Endothelial cell of umbilical vein (primary cell): ENCODE results near the gene ANXA8L1. TPM values are rescaled to one million over a fixed set of nuclear protein-coding genes. Genes with fewer than 3 reads are reported as not detected.

ENCODE experiments used
- BruUV-seq: library from RNA; stranded (reverse); fragments of 400-500 nt; replicated peaks from 2 replicates; lab custom pipeline; 2021; lab: Mats Ljungman, UMichigan
- CTCF ChIA-PET: fragments of 300-600, 350-600 bp; sonication (Branson Sonifier 250); formaldehyde crosslinking; loops from one replicate; lab custom pipeline; 2021; ENCODE audit warnings: antibody characterized with exemption, inconsistent platforms; lab: Charles Lee
- POLR2A ChIA-PET: fragments of 300-600, 350-600 bp; sonication (Branson Sonifier 250); formaldehyde crosslinking; loops from one replicate; lab custom pipeline; 2021; ENCODE audit warnings: antibody characterized with exemption, inconsistent platforms; lab: Charles Lee
- DNase-seq: peaks from one replicate; pipeline ENCODE4 v3.0.0-alpha.2; 2011; ENCODE audit warnings: low read depth, low spot score
- FAIRE-seq: peaks from 2 replicates; lab custom pipeline; 2011; peaks lifted over from hg19 to GRCh38; lab: Jason Lieb, UNC
- H2AFZ ChIP-seq: 2 replicates; pipeline ENCODE4 v1.6.0; 2012; ENCODE audit warnings: low read depth, low read length, control low read depth, inconsistent platforms
- H3K27ac ChIP-seq: 2 replicates; pipeline ENCODE4 v1.5.1; 2011; ENCODE audit warnings: low read depth, mild to moderate bottlenecking, control low read depth, low read length, moderate library complexity; ENCODE audit not compliant: insufficient read depth
- H3K27me3 ChIP-seq, 2 experiments: 2 replicates each; pipeline versions ENCODE4 v1.6.0 to v1.6.1; 2011; ENCODE audit warnings: low read length in 2 of 2, mixed read lengths in 1 of 2; ENCODE audit not compliant: control insufficient read depth in 2 of 2, insufficient read depth in 2 of 2
- H3K36me3 ChIP-seq, 2 experiments: 2 replicates in 1 of 2; 3 replicates in 1 of 2; pipeline ENCODE4 v1.5.1; 2011; ENCODE audit warnings: low read length in 2 of 2, mild to moderate bottlenecking in 1 of 2, moderate library complexity in 1 of 2; ENCODE audit not compliant: control insufficient read depth in 2 of 2, insufficient read depth in 2 of 2; ENCODE audit errors: extremely low read depth in 1 of 2
- H3K4me1 ChIP-seq: 3 replicates; pipeline ENCODE4 v1.5.1; 2011; ENCODE audit warnings: mild to moderate bottlenecking, low read length; ENCODE audit not compliant: control insufficient read depth, insufficient read depth; ENCODE audit errors: extremely low read depth
- H3K4me2 ChIP-seq: 2 replicates; pipeline ENCODE4 v1.6.1; 2011; ENCODE audit warnings: low read length, control low read depth, mixed read lengths; ENCODE audit not compliant: insufficient read depth
- H3K4me3 ChIP-seq, 3 experiments: fragments of 200-600 bp in 1 of 3; sonication (generic), shearing (Covaris generic) in 1 of 3; replicated peaks in 1 of 3; 2 replicates each; pipeline ENCODE4 v1.5.1; 2011 to 2016; ENCODE audit warnings: control low read depth in 3 of 3, low read length in 3 of 3, mild to moderate bottlenecking in 2 of 3, inconsistent platforms in 1 of 3, low read depth in 1 of 3, moderate library complexity in 1 of 3; ENCODE audit not compliant: insufficient read depth in 1 of 3
- H3K79me2 ChIP-seq: 2 replicates; pipeline ENCODE4 v1.6.0; 2012; ENCODE audit warnings: low read length, inconsistent platforms; ENCODE audit not compliant: control insufficient read depth, insufficient read depth
- H3K9ac ChIP-seq: replicated peaks from 2 replicates; pipeline ENCODE3; 2011; ENCODE audit warnings: low read length, control low read depth; ENCODE audit not compliant: insufficient read depth; ENCODE audit errors: extremely low read depth
- H3K9me1 ChIP-seq: replicated peaks from 3 replicates; pipeline ENCODE4 v1.6.0; 2011; ENCODE audit warnings: mild to moderate bottlenecking, low read length; ENCODE audit not compliant: control insufficient read depth, insufficient read depth; ENCODE audit errors: extremely low read depth
- H3K9me3 ChIP-seq: replicated peaks from 2 replicates; pipeline ENCODE4 v1.5.1; 2012; ENCODE audit warnings: low read length, inconsistent platforms; ENCODE audit not compliant: control insufficient read depth, insufficient read depth
- H4K20me1 ChIP-seq: replicated peaks from 2 replicates; pipeline ENCODE3; 2011; ENCODE audit warnings: mild to moderate bottlenecking, low read length; ENCODE audit not compliant: control insufficient read depth, insufficient read depth; ENCODE audit errors: extremely low read depth
- EZH2 ChIP-seq: IDR thresholded peaks from 2 replicates; pipeline ENCODE4 v1.6.1; 2012; ENCODE audit warnings: borderline replicate concordance, low read depth, mild to moderate bottlenecking, moderate library complexity, low read length, inconsistent platforms; ENCODE audit not compliant: severe bottlenecking
- FOS ChIP-seq: IDR thresholded peaks from 2 replicates; pipeline ENCODE4 v1.6.1; 2011; ENCODE audit warnings: mild to moderate bottlenecking, low read length, moderate library complexity, borderline replicate concordance; ENCODE audit not compliant: insufficient read depth
- GATA2 ChIP-seq: IDR thresholded peaks from 2 replicates; pipeline ENCODE4 v1.7.0; 2011; ENCODE audit warnings: low read depth, mild to moderate bottlenecking, moderate library complexity, mixed read lengths, low read length; ENCODE audit not compliant: insufficient read length, insufficient read depth
- JUN ChIP-seq: IDR thresholded peaks from 2 replicates; pipeline ENCODE4 v1.6.1; 2011; ENCODE audit warnings: borderline replicate concordance, low read depth; ENCODE audit not compliant: insufficient read length, insufficient read depth
- MYC ChIP-seq: IDR thresholded peaks from one replicate; pipeline ENCODE4 v1.6.1; 2011; ENCODE audit warnings: mild to moderate bottlenecking, low read depth, low read length
- POLR2A ChIP-seq: IDR thresholded peaks from 2 replicates; pipeline ENCODE4 v1.6.1; 2012; ENCODE audit warnings: low read depth, mild to moderate bottlenecking, control low read depth, low read length
- POLR2AphosphoS5 ChIP-seq: IDR thresholded peaks from 2 replicates; pipeline ENCODE4 v1.6.1; 2012; ENCODE audit warnings: low read depth, mild to moderate bottlenecking, control low read depth, low read length, moderate library complexity; ENCODE audit not compliant: insufficient read depth
- dilution Hi-C: fragments of 300-500 bp; cut with MboI; formaldehyde crosslinking; loops from one replicate; pipeline ENCODE4 v1.15.0; 2019; ENCODE audit warnings: low sequenced_read_pairs; ENCODE audit not compliant: extremely low pct_ligation_motif_present
- intact Hi-C: fragments of 100-400 bp; cut with micrococcal nuclease; formaldehyde crosslinking; loops from one replicate; pipeline ENCODE4 v1.10.0; 2022
- polyA plus RNA-seq, 4 experiments: library from polyadenylated mRNA; depleted of rRNA in 3 of 4; stranded (reverse) in 3 of 4; unstranded in 1 of 4; fragments of >200 nt; gene quantifications; 2 replicates each; pipeline versions ENCODE4 v1.2.1 to v1.2.3, GENCODE V29; 2011 to 2012; ENCODE audit warnings: missing spikeins in 1 of 4
- total RNA-seq: library from RNA; stranded (reverse); gene quantifications from 2 replicates; pipeline ENCODE4 v1.2.3, GENCODE V29; 2021
- TF ChIP-seq, protein P1 (sequence below): IDR thresholded peaks from 2 replicates; pipeline ENCODE4 v1.6.1; 2011; ENCODE audit not compliant: insufficient read depth, insufficient read length
- TF ChIP-seq, protein P2 (sequence below), 2 donors: IDR thresholded peaks; 1 replicate in 1 of 2; 2 replicates in 1 of 2; pipeline ENCODE4 v1.5.1; 2011; ENCODE audit warnings: low read length in 2 of 2, mild to moderate bottlenecking in 2 of 2, moderate library complexity in 2 of 2, control low read depth in 1 of 2, inconsistent platforms in 1 of 2, low read depth in 1 of 2; ENCODE audit not compliant: insufficient read depth in 1 of 2; ENCODE audit errors: extremely low read depth in 1 of 2

ANXA8L1 gene
- total and polyA plus RNA-seq, 2 donors (not counting 3 experiments of a cell fraction or from before 2014, with no cell fraction given): not detected

DNA sequence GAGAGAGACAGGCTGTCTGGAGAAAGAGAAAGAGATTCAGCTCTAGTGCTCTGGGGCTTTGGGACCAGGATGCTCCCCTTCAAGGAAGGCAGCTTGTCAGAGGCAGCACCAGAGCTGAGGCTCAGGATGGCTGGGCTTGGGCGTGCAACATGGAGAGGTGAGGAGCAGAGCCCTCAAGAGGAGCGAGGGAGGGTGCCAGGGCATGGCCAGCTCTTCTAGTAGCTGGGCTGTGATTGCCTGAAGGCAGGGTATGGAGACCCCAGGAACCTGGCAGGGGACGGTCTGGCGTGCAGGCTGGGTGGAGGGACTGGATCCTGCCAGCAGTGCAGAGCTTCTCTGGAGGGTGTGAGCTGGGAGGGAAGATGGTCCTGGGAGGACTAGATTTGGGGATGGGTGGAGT, 48.6 kb upstream of the ANXA8L1 start:
- no peak for FAIRE-seq
- ChIA-PET CTCF (no interaction called here), POLR2A (no interaction called here)
- no peaks in the 10 kb centered on the region for H4K20me1 ChIP-seq
- intact Hi-C loops (no loop called here), dilution Hi-C loops (no loop called here)
- H3K4me2 ChIP-seq: no peak overlapping the region
- no peak for TF ChIP-seq GATA2
- TF ChIP-seq JUN: no peak
- no peak for TF ChIP-seq FOS
- TF ChIP-seq, protein P1, sequence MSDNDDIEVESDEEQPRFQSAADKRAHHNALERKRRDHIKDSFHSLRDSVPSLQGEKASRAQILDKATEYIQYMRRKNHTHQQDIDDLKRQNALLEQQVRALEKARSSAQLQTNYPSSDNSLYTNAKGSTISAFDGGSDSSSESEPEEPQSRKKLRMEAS: no peak
- no peak for TF ChIP-seq MYC
- TF ChIP-seq POLR2AphosphoS5: no peak
- no peak for TF ChIP-seq POLR2A
- TF ChIP-seq EZH2: no peak
- TF ChIP-seq, protein P2, sequence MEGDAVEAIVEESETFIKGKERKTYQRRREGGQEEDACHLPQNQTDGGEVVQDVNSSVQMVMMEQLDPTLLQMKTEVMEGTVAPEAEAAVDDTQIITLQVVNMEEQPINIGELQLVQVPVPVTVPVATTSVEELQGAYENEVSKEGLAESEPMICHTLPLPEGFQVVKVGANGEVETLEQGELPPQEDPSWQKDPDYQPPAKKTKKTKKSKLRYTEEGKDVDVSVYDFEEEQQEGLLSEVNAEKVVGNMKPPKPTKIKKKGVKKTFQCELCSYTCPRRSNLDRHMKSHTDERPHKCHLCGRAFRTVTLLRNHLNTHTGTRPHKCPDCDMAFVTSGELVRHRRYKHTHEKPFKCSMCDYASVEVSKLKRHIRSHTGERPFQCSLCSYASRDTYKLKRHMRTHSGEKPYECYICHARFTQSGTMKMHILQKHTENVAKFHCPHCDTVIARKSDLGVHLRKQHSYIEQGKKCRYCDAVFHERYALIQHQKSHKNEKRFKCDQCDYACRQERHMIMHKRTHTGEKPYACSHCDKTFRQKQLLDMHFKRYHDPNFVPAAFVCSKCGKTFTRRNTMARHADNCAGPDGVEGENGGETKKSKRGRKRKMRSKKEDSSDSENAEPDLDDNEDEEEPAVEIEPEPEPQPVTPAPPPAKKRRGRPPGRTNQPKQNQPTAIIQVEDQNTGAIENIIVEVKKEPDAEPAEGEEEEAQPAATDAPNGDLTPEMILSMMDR (IDR thresholded peaks at IDR 0.05; ENCODE audit: extremely low read depth in 1 of 2, insufficient read depth in 1 of 2, low read depth in 1 of 2, low read length in 2 of 2): no peak
- H3K27ac ChIP-seq: no peak overlapping the region
- H3K27me3 ChIP-seq: peaks cover 0 to 3% of the 10 kb centered on the region in 2 experiments
- no peaks in the 10 kb centered on the region for H3K4me1 ChIP-seq
- H3K9me3 ChIP-seq: no peaks in the 10 kb centered on the region
- H2AFZ ChIP-seq: no peak overlapping the region
- H3K9me1 ChIP-seq: no peaks in the 10 kb centered on the region
- DNase-seq: no peak
- no peak overlapping the region for H3K4me3 ChIP-seq
- no peaks in the 10 kb centered on the region for H3K36me3 ChIP-seq
- no TSS peak for BruUV-seq
- H3K79me2 ChIP-seq: no peaks in the 10 kb centered on the region
- H3K9ac ChIP-seq: no peak overlapping the region
